H1 (cell line): Measurements from ENCODE around the gene ITPK1. TPM values are rescaled to one million over a fixed set of nuclear protein-coding genes. Genes with fewer than 3 reads are reported as not detected.

Experiments
- CTCF ChIA-PET: fragments of 300-600 bp; sonication (Branson Sonifier 250); formaldehyde crosslinking; loops from one replicate; lab custom pipeline; 2021; ENCODE audit not compliant: partially characterized antibody; lab: Charles Lee
- POLR2A ChIA-PET: fragments of 300-600 bp; sonication (Branson Sonifier 250); formaldehyde crosslinking; loops from one replicate; lab custom pipeline; 2021; ENCODE audit warnings: inconsistent platforms; ENCODE audit not compliant: partially characterized antibody; lab: Charles Lee
- DNase-seq, 2 experiments: peaks; one replicate each; pipeline versions ENCODE4 v3.0.0 to v3.0.0-alpha.2; 2010 to 2022; ENCODE audit warnings: low spot score in 2 of 2, low read depth in 1 of 2, mixed read lengths in 1 of 2
- FAIRE-seq: peaks from 2 replicates; lab custom pipeline; 2011; peaks lifted over from hg19 to GRCh38; lab: Jason Lieb, UNC
- H2AFZ ChIP-seq: 2 replicates; pipeline ENCODE4 v1.8.1; 2012; ENCODE audit warnings: low read length, inconsistent platforms
- H2AK5ac ChIP-seq: 2 replicates; pipeline ENCODE4 v1.6.1; 2013; ENCODE audit warnings: low read depth, low read length
- H2BK120ac ChIP-seq: replicated peaks from 2 replicates; pipeline ENCODE3; 2013; ENCODE audit warnings: low read depth, low read length, inconsistent platforms
- H2BK12ac ChIP-seq: 2 replicates; pipeline ENCODE4 v1.6.1; 2013; ENCODE audit warnings: low read depth, low read length
- H2BK15ac ChIP-seq: 2 replicates; pipeline ENCODE4 v1.6.1; 2013; ENCODE audit warnings: low read length
- H2BK20ac ChIP-seq: 2 replicates; pipeline ENCODE4 v1.6.1; 2013; ENCODE audit warnings: low read length
- H2BK5ac ChIP-seq: 2 replicates; pipeline ENCODE4 v1.6.1; 2013; ENCODE audit warnings: low read depth, low read length
- H3K14ac ChIP-seq: 2 replicates; pipeline ENCODE4 v1.6.1; 2013; ENCODE audit warnings: inconsistent platforms; ENCODE audit not compliant: insufficient read length
- H3K18ac ChIP-seq: 2 replicates; pipeline ENCODE4 v1.6.1; 2013; ENCODE audit warnings: low read length; ENCODE audit errors: extremely low read depth
- H3K23ac ChIP-seq: 2 replicates; pipeline ENCODE4 v1.6.1; 2013; ENCODE audit warnings: inconsistent platforms; ENCODE audit not compliant: insufficient read length
- H3K23me2 ChIP-seq: 2 replicates; pipeline ENCODE4 v1.6.1; 2013; ENCODE audit warnings: low read depth, low read length
- H3K27ac ChIP-seq: 2 replicates; pipeline ENCODE4 v1.6.1; 2011; ENCODE audit warnings: low read depth, low read length, inconsistent platforms
- H3K27me3 ChIP-seq, 4 experiments: replicated peaks in 1 of 4; 1 replicate in 1 of 4; 2 replicates in 3 of 4; pipeline versions ENCODE4 v1.6.1 to v1.8.1; 2011 to 2013; ENCODE audit warnings: low read length in 3 of 4, mild to moderate bottlenecking in 3 of 4, inconsistent platforms in 2 of 4, mixed read lengths in 2 of 4, moderate library complexity in 1 of 4; ENCODE audit not compliant: control insufficient read depth in 3 of 4, insufficient read depth in 3 of 4; ENCODE audit errors: extremely low read depth in 1 of 4
- H3K36me3 ChIP-seq, 4 experiments: 2 replicates each; pipeline versions ENCODE4 v1.6.1 to v1.8.1; 2011 to 2013; ENCODE audit warnings: mild to moderate bottlenecking in 4 of 4, low read length in 3 of 4, moderate library complexity in 2 of 4, control low read depth in 1 of 4, inconsistent platforms in 1 of 4; ENCODE audit not compliant: insufficient read depth in 4 of 4, control insufficient read depth in 2 of 4
- H3K4ac ChIP-seq: replicated peaks from 2 replicates; pipeline ENCODE3; 2013; ENCODE audit warnings: low read length, low read depth, mixed read lengths, inconsistent platforms; ENCODE audit not compliant: insufficient read length
- H3K4me1 ChIP-seq, 4 experiments: replicated peaks in 1 of 4; 1 replicate in 1 of 4; 2 replicates in 3 of 4; pipeline versions ENCODE4 v1.6.1 to v1.8.1; 2011 to 2013; ENCODE audit warnings: low read length in 3 of 4, inconsistent platforms in 2 of 4, mixed read lengths in 1 of 4; ENCODE audit not compliant: insufficient read depth in 4 of 4, control insufficient read depth in 3 of 4
- H3K4me2 ChIP-seq, 2 experiments: 2 replicates each; pipeline versions ENCODE4 v1.6.1 to v1.8.1; 2011 to 2013; ENCODE audit warnings: low read depth in 2 of 2, low read length in 2 of 2, control low read depth in 1 of 2, inconsistent platforms in 1 of 2, mild to moderate bottlenecking in 1 of 2; ENCODE audit not compliant: insufficient read depth in 1 of 2
- H3K4me3 ChIP-seq, 4 experiments: fragments of 200-600, 300-600 bp in 1 of 4; sonication (generic), shearing (Covaris generic), sonication (Bioruptor Twin) in 1 of 4; 2 replicates each; pipeline versions ENCODE4 v1.5.1 to v1.8.1; 2011 to 2016; ENCODE audit warnings: low read length in 4 of 4, low read depth in 3 of 4, control low read depth in 2 of 4, inconsistent platforms in 2 of 4, mild to moderate bottlenecking in 2 of 4, mixed read lengths in 1 of 4, moderate library complexity in 1 of 4; ENCODE audit not compliant: insufficient read depth in 2 of 4; ENCODE audit errors: extremely low read depth in 1 of 4
- H3K56ac ChIP-seq: replicated peaks from 2 replicates; pipeline ENCODE3; 2013; ENCODE audit warnings: low read depth, mild to moderate bottlenecking, mixed read lengths, low read length, inconsistent platforms; ENCODE audit not compliant: insufficient read length
- H3K79me1 ChIP-seq: 2 replicates; pipeline ENCODE4 v1.6.1; 2013; ENCODE audit warnings: low read depth, low read length, control low read depth
- H3K79me2 ChIP-seq, 2 experiments: 2 replicates each; pipeline versions ENCODE4 v1.6.1 to v1.8.1; 2012 to 2013; ENCODE audit warnings: low read length in 2 of 2, mild to moderate bottlenecking in 2 of 2, inconsistent platforms in 1 of 2; ENCODE audit not compliant: insufficient read depth in 2 of 2, control insufficient read depth in 1 of 2
- H3K9ac ChIP-seq, 4 experiments: replicated peaks in 1 of 4; 1 replicate in 1 of 4; 2 replicates in 3 of 4; pipeline versions ENCODE4 v1.6.1 to v1.8.1; 2011 to 2013; ENCODE audit warnings: low read depth in 3 of 4, low read length in 3 of 4, control low read depth in 2 of 4, mild to moderate bottlenecking in 2 of 4, moderate library complexity in 2 of 4, inconsistent platforms in 1 of 4; ENCODE audit errors: extremely low read depth in 1 of 4
- H3K9me3 ChIP-seq, 2 experiments: 2 replicates each; pipeline versions ENCODE4 v1.6.1 to v1.8.1; 2012 to 2013; ENCODE audit warnings: mild to moderate bottlenecking in 2 of 2, moderate library complexity in 2 of 2, control low read depth in 1 of 2, inconsistent platforms in 1 of 2, low read depth in 1 of 2, low read length in 1 of 2, mixed read lengths in 1 of 2; ENCODE audit not compliant: insufficient read depth in 2 of 2
- H4K20me1 ChIP-seq, 2 experiments: replicated peaks in 1 of 2; 2 replicates each; pipeline versions ENCODE3 to v1.8.1; 2011 to 2013; ENCODE audit warnings: inconsistent platforms in 2 of 2, low read length in 2 of 2, mild to moderate bottlenecking in 1 of 2; ENCODE audit not compliant: insufficient read depth in 2 of 2, control insufficient read depth in 1 of 2
- H4K5ac ChIP-seq: 2 replicates; pipeline ENCODE4 v1.6.1; 2013; ENCODE audit warnings: low read length, low read depth, mixed read lengths, inconsistent platforms; ENCODE audit not compliant: insufficient read length
- H4K8ac ChIP-seq: 2 replicates; pipeline ENCODE4 v1.8.0; 2013; ENCODE audit warnings: mild to moderate bottlenecking, moderate library complexity, low read length, inconsistent platforms; ENCODE audit not compliant: insufficient read depth; ENCODE audit errors: extremely low read depth
- H4K91ac ChIP-seq: replicated peaks from 2 replicates; pipeline ENCODE3; 2013; ENCODE audit warnings: low read length, mixed read lengths, inconsistent platforms; ENCODE audit not compliant: insufficient read length
- KDM4A ChIP-seq: IDR thresholded peaks from one replicate; pipeline ENCODE4 v1.7.1; 2012; ENCODE audit warnings: low read depth, mild to moderate bottlenecking, moderate library complexity, low read length, inconsistent platforms; ENCODE audit not compliant: severe bottlenecking
- KDM5A ChIP-seq: fragments of 200-600 bp; IDR thresholded peaks from 2 replicates; pipeline ENCODE4 v1.7.1; 2012; ENCODE audit warnings: mild to moderate bottlenecking, low read length, inconsistent platforms, mixed read lengths
- POLR2AphosphoS5 ChIP-seq: IDR thresholded peaks from 2 replicates; pipeline ENCODE4 v1.6.1; 2011; ENCODE audit warnings: low read depth, low read length
- SP1 ChIP-seq: IDR thresholded peaks from 2 replicates; pipeline ENCODE4 v1.6.1; 2011; ENCODE audit warnings: low read depth, low read length
- SUZ12 ChIP-seq: fragments of 200-600 bp; sonication (generic); IDR thresholded peaks from 2 replicates; pipeline ENCODE4 v1.6.1; 2012; ENCODE audit warnings: mild to moderate bottlenecking, inconsistent platforms, low read length, moderate library complexity, mixed read lengths
- WGBS, 2 experiments: shearing (Covaris generic) in 1 of 2; methylation state at CpG; one replicate each; pipeline versions ENCODE4 v1.1.6 to v1.1.7; 2013 to 2015; ENCODE audit warnings: low lambda C conversion rate in 2 of 2, mixed read lengths in 2 of 2, inconsistent platforms in 1 of 2, low coverage in 1 of 2, missing lambda C conversion rate in 1 of 2; ENCODE audit not compliant: insufficient replicate concordance in 2 of 2, insufficient coverage in 1 of 2, insufficient read length in 1 of 2; ENCODE audit errors: extremely low coverage in 1 of 2, missing lambda C conversion rate in 1 of 2; 5-methylcytosine and 5-hydroxymethylcytosine counted together
- polyA plus RNA-seq, 7 experiments: library from polyadenylated mRNA; depleted of rRNA in 3 of 7; stranded (reverse) in 5 of 7; unstranded in 2 of 7; fragments of >200 nt in 5 of 7; fragments of 200-250 nt in 2 of 7; gene quantifications; 1 replicate in 5 of 7; 2 replicates in 1 of 7; 4 replicates in 1 of 7; pipeline versions ENCODE4 v1.2.1 to v1.2.3, GENCODE V29; 2011 to 2013; ENCODE audit warnings: missing spikeins in 2 of 7, mixed read lengths in 2 of 7
- total RNA-seq: library from RNA; stranded (reverse); fragmentation: NEBNext Ultra II Directional; extraction: Animal tissue kit (Norgen Biotek cat#: 25700); gene quantifications from 2 replicates; pipeline ENCODE4 v1.2.1, GENCODE V29; 2021

The ITPK1 gene
- total and polyA plus RNA-seq, 2 of the 8 experiments (the other 6 are each of a cell fraction or from before 2014, with no cell fraction given): 108 to 143 TPM

- Histone ChIP-seq H2BK120ac (no peak overlapping the region), H3K9me3 (no peaks in the 10 kb centered on the region; a peak in 1 of 4 replicates), H3K23me2 (no peaks in the 10 kb centered on the region), H3K23ac (no peak overlapping the region), H3K4ac (no peak overlapping the region), H3K4me3 (no peak overlapping the region), H4K5ac (no peak overlapping the region), H3K9ac (no peak overlapping the region), H3K14ac (no peak overlapping the region), H4K20me1 (peaks cover 7 to 15% of the 10 kb centered on the region in 2 experiments), H4K8ac (no peak overlapping the region), H3K79me1 (0 out of 2 replicates have a peak, but pooled peaks cover 2% of the 10 kb centered on the region), H4K91ac (no peak overlapping the region), H3K56ac (no peak overlapping the region), H2BK15ac (no peak overlapping the region), H3K18ac (no peak overlapping the region), H3K36me3 (peaks cover 2 to 16% (median 11%) of the 10 kb centered on the region in 4 experiments; a peak in 7 of 8 replicates), H2BK20ac (no peak overlapping the region), H2BK12ac (no peak overlapping the region), H3K27me3 (no peaks in the 10 kb centered on the region), H3K4me1 (peaks cover 2 to 5% (median 4%) of the 10 kb centered on the region in 4 experiments; a peak in 3 of 7 replicates), H3K79me2 (peaks cover 0 to 10% of the 10 kb centered on the region in 2 experiments; a peak in 2 of 4 replicates), H2BK5ac (no peak overlapping the region), H2AFZ (no peak overlapping the region), H3K27ac (no peak overlapping the region; the same call in 1 of the 2 replicates), H2AK5ac (no peak overlapping the region), H3K4me2 (no peak overlapping the region)
- DNase-seq: no peak
- ChIA-PET POLR2A (no interaction called here), CTCF (interaction anchor here (0.6 to 1.4 kb wide), 6 partner anchors 9 to 181 kb away, joined by 3 read pairs; no protein-coding TSS in a partner anchor)
- WGBS, 2 experiments: 89% methylated on average over 30 of the region's 30 CpGs; no CpG with 5 or more reads in 1 of the 2 experiments
- no peak for FAIRE-seq
- TF ChIP-seq SUZ12 (no peak), SP1 (no peak), KDM5A (no peak), KDM4A (no peak), POLR2AphosphoS5 (no peak)
These were observed 155.7 kb downstream of the ITPK1 start for GRCh38 chr14:92959761-92960680.
